SK-N-SH (cell line): ENCODE measurements around the gene BOK. TPM values are rescaled to one million over a fixed set of nuclear protein-coding genes. Genes with fewer than 3 reads are reported as not detected.

Experiments
- CTCF ChIA-PET: fragments of 300-600, 350-600 bp; formaldehyde crosslinking; extraction: SDS; loops from one replicate; lab custom pipeline; 2021; lab: Yijun Ruan, JAX
- POLR2A ChIA-PET: fragments of 350-600 bp; sonication (Branson Sonifier 250); formaldehyde crosslinking; extraction: SDS; loops from one replicate; lab custom pipeline; 2020; ENCODE audit warnings: antibody characterized with exemption, inconsistent platforms; lab: Yijun Ruan, JAX
- DNase-seq: peaks from one replicate; pipeline ENCODE4 v3.0.0; 2012
- H2AFZ ChIP-seq: fragments of 200-600 bp; sonication (generic); 2 replicates; pipeline ENCODE4 v1.8.1; 2016; ENCODE audit warnings: antibody characterized with exemption, mild to moderate bottlenecking, low read depth
- H3F3A ChIP-seq: fragments of 200-600 bp; sonication (generic); replicated peaks from 2 replicates; pipeline ENCODE3; 2016; ENCODE audit warnings: antibody characterized with exemption, mild to moderate bottlenecking; ENCODE audit not compliant: insufficient read depth
- H3K27ac ChIP-seq, 2 experiments: fragments of 200-500 bp in 1 of 2; fragments of 200-600 bp in 1 of 2; sonication (Bioruptor generic) in 1 of 2; sonication (generic), shearing (Covaris generic) in 1 of 2; 2 replicates each; pipeline versions ENCODE4 v1.5.1 to v1.6.1; 2014 to 2016; ENCODE audit warnings: low read depth in 2 of 2, inconsistent platforms in 1 of 2, low read length in 1 of 2, mild to moderate bottlenecking in 1 of 2, mixed read lengths in 1 of 2
- H3K27me3 ChIP-seq: fragments of 200-600 bp; sonication (generic), shearing (Covaris generic); 2 replicates; pipeline ENCODE4 v1.6.1; 2016; ENCODE audit warnings: mixed run types; ENCODE audit not compliant: insufficient read depth
- H3K36me3 ChIP-seq, 2 experiments: fragments of 200-500 bp in 1 of 2; fragments of 200-600 bp in 1 of 2; sonication (Bioruptor generic) in 1 of 2; sonication (generic) in 1 of 2; replicated peaks in 1 of 2; 2 replicates each; pipeline versions ENCODE3 to v1.5.1; 2014 to 2016; ENCODE audit warnings: low read length in 1 of 2, mild to moderate bottlenecking in 1 of 2; ENCODE audit not compliant: insufficient read depth in 2 of 2, control insufficient read depth in 1 of 2
- H3K4me1 ChIP-seq, 2 experiments: fragments of 200-500 bp in 1 of 2; fragments of 200-600 bp in 1 of 2; sonication (Bioruptor generic) in 1 of 2; sonication (generic), shearing (Covaris generic) in 1 of 2; 2 replicates each; pipeline versions ENCODE4 v1.5.1 to v1.6.1; 2014 to 2016; ENCODE audit warnings: low read depth in 1 of 2, low read length in 1 of 2, mixed run types in 1 of 2; ENCODE audit not compliant: insufficient read depth in 2 of 2, control insufficient read depth in 1 of 2
- H3K4me2 ChIP-seq: fragments of 200-600 bp; sonication (generic), shearing (Covaris generic); 2 replicates; pipeline ENCODE4 v1.6.1; 2017; ENCODE audit warnings: mixed run types
- H3K4me3 ChIP-seq, 2 experiments: fragments of 200-500 bp in 1 of 2; fragments of 200-600 bp in 1 of 2; sonication (Bioruptor generic) in 1 of 2; sonication (generic), shearing (Covaris generic) in 1 of 2; 2 replicates each; pipeline versions ENCODE4 v1.5.1 to v1.8.1; 2014 to 2016; ENCODE audit warnings: low read depth in 2 of 2, inconsistent platforms in 1 of 2, low read length in 1 of 2, mild to moderate bottlenecking in 1 of 2, mixed read lengths in 1 of 2, moderate library complexity in 1 of 2
- H3K79me2 ChIP-seq: fragments of 200-600 bp; sonication (generic); 2 replicates; pipeline ENCODE4 v1.8.1; 2017; ENCODE audit warnings: mild to moderate bottlenecking; ENCODE audit not compliant: insufficient read depth
- H3K9ac ChIP-seq: fragments of 200-600 bp; sonication (generic); 2 replicates; pipeline ENCODE4 v1.6.1; 2017; ENCODE audit warnings: mixed run types
- H3K9me2 ChIP-seq: fragments of 200-600 bp; sonication (generic); 2 replicates; pipeline ENCODE4 v1.6.1; 2017; ENCODE audit warnings: mixed run types
- H3K9me3 ChIP-seq: fragments of 200-600 bp; sonication (generic); 2 replicates; pipeline ENCODE4 v1.6.1; 2017; ENCODE audit warnings: mixed run types, mild to moderate bottlenecking, moderate library complexity
- H4K20me1 ChIP-seq: fragments of 200-600 bp; sonication (generic); 2 replicates; pipeline ENCODE4 v1.6.1; 2017; ENCODE audit warnings: mild to moderate bottlenecking, mixed run types; ENCODE audit not compliant: insufficient read depth
- FOSL2 ChIP-seq: IDR thresholded peaks from 2 replicates; pipeline ENCODE4 v1.4.0; 2012; ENCODE audit warnings: low read depth, mild to moderate bottlenecking, moderate library complexity, borderline replicate concordance
- JUND ChIP-seq: IDR thresholded peaks from 2 replicates; pipeline ENCODE4 v1.4.0; 2012
- WGBS: methylation state at CpG from one replicate; pipeline ENCODE4 v1.1.6; 2017; ENCODE audit warnings: low lambda C conversion rate; 5-methylcytosine and 5-hydroxymethylcytosine counted together
- polyA plus RNA-seq, 3 experiments: library from polyadenylated mRNA; depleted of rRNA; stranded (reverse); fragments of >200 nt; gene quantifications; 2 replicates each; pipeline ENCODE4 v1.2.3, GENCODE V29; 2012
- small RNA-seq, 7 experiments: library from RNA; depleted of rRNA; stranded (forward); fragments of <200 nt; gene quantifications; one replicate each; pipeline ENCODE3, GENCODE V24; 2012

BOK gene
- polyA plus RNA-seq, 1 of the 3 experiments (the other 2 are of a cell fraction), result 1.7 TPM

DNA sequence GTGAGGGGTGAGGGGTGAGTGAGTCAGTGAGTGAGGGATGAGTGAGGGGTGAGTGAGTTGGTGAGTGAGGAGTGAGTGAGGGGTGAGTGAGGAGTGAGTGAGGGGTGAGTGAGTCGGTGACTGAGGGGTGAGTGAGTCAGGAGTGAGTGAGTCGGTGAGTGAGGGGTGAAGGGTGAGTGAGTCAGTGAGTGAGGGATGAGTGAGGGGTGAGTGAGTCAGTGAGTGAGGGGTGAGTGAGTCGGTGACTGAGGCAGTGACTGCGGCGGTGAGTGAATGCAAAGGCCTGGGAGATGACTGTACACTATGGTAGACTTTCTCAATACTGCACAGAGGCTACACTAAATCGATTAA, 61.8 kb downstream of the BOK start:
- H2AFZ ChIP-seq, result no peak overlapping the region
- H3K9ac ChIP-seq, result no peak overlapping the region
- H3K36me3 ChIP-seq, result peaks cover 2 to 12% of the 10 kb centered on the region in 2 experiments
- no peak overlapping the region for H3K4me2 ChIP-seq
- H3K27me3 ChIP-seq, result no peaks in the 10 kb centered on the region
- H4K20me1 ChIP-seq, result peaks cover 10% of the 10 kb centered on the region; the same call in 1 of the 2 replicates
- ChIA-PET POLR2A (no interaction called here), CTCF (no interaction called here)
- H3K4me3 ChIP-seq, result no peak overlapping the region
- peaks cover 9% of the 10 kb centered on the region for H3F3A ChIP-seq
- no peak overlapping the region for H3K27ac ChIP-seq
- peaks cover 0 to 19% of the 10 kb centered on the region in 2 experiments; a peak in 1 of 4 replicates for H3K4me1 ChIP-seq
- H3K9me3 ChIP-seq, result no peaks in the 10 kb centered on the region
- peaks cover 83% of the 10 kb centered on the region for H3K79me2 ChIP-seq
- no peak for DNase-seq
- no peak for TF ChIP-seq JUND
- peak; percentile 13; the same call in 1 of the 2 replicates for TF ChIP-seq FOSL2
- TF ChIP-seq, all 33 proteins: peak for 1
- no peaks in the 10 kb centered on the region for H3K9me2 ChIP-seq
- 91% methylated on average over 6 of the region's 6 CpGs for WGBS

Small RNA genes within 50 kb of the gene (small RNA-seq; reads per million reads assigned to genes)
- gene RNA5SP122, result 0 to 25.6 (median 5.2) reads per million in 7 experiments

Other genes with a start within 250 kb of the BOK start
- gene HDLBP, start 243.1 kb upstream of the BOK start, polyA plus RNA-seq (2012; rRNA removed), result 211 and 263 TPM in 2 replicates
- gene SEPTIN2, start 242.8 kb upstream of the BOK start, polyA plus RNA-seq (2012; rRNA removed), result 226 and 330 TPM in 2 replicates
- 11.5 and 13.9 TPM in 2 replicates for gene FARP2, start 202.5 kb upstream of the BOK start, polyA plus RNA-seq (2012; rRNA removed)
- gene STK25, start 50.2 kb upstream of the BOK start, polyA plus RNA-seq (2012; rRNA removed), result 236 and 268 TPM in 2 replicates
- gene THAP4, start 78.4 kb downstream of the BOK start, polyA plus RNA-seq (2012; rRNA removed), result 46.0 and 64.7 TPM in 2 replicates
- 105 and 107 TPM in 2 replicates for gene ATG4B, start 78.9 kb downstream of the BOK start, polyA plus RNA-seq (2012; rRNA removed)
- 36.3 and 51.1 TPM in 2 replicates for gene DTYMK, start 128.1 kb downstream of the BOK start, polyA plus RNA-seq (2012; rRNA removed)
- gene ING5, start 143.3 kb downstream of the BOK start, polyA plus RNA-seq (2012; rRNA removed), result 56.3 and 62.9 TPM in 2 replicates
- gene D2HGDH, start 175.9 kb downstream of the BOK start, polyA plus RNA-seq (2012; rRNA removed), result 33.7 and 36.3 TPM in 2 replicates
- 0.10 and 0.15 TPM in 2 replicates for gene GAL3ST2, start 218.1 kb downstream of the BOK start, polyA plus RNA-seq (2012; rRNA removed)